Liver (tissue), 9 donors: ENCODE measurements around the gene STPG4. TPM values are rescaled to one million over a fixed set of nuclear protein-coding genes. Genes with fewer than 3 reads are reported as not detected.
A peak's percentile ranks its signal among the peaks of the same experiment; 100 is the strongest.

Experiments
- DNase-seq: peaks from one replicate; pipeline ENCODE4 v3.0.0-alpha.2; 2017; ENCODE audit warnings: low spot score
- H3K27ac ChIP-seq, 2 donors: one replicate each; pipeline ENCODE4 v1.7.0; 2013; ENCODE audit warnings: inconsistent platforms in 2 of 2, low read length in 2 of 2, control low read depth in 1 of 2, low read depth in 1 of 2, mild to moderate bottlenecking in 1 of 2
- H3K27me3 ChIP-seq, 4 donors: one replicate each; pipeline versions ENCODE4 v1.6.1 to v1.7.0; 2013; ENCODE audit warnings: low read length in 3 of 4, inconsistent platforms in 1 of 4, mild to moderate bottlenecking in 1 of 4, moderate library complexity in 1 of 4; ENCODE audit not compliant: control insufficient read depth in 4 of 4, insufficient read depth in 4 of 4
- H3K36me3 ChIP-seq, 4 donors: one replicate each; pipeline versions ENCODE4 v1.6.1 to v1.7.0; 2013; ENCODE audit warnings: low read length in 3 of 4, mild to moderate bottlenecking in 3 of 4, low read depth in 1 of 4, moderate library complexity in 1 of 4; ENCODE audit not compliant: control insufficient read depth in 4 of 4, insufficient read depth in 3 of 4
- H3K4me1 ChIP-seq, 4 donors: one replicate each; pipeline versions ENCODE4 v1.6.1 to v1.7.0; 2013; ENCODE audit warnings: low read length in 3 of 4, mild to moderate bottlenecking in 3 of 4, moderate library complexity in 1 of 4; ENCODE audit not compliant: control insufficient read depth in 4 of 4, insufficient read depth in 4 of 4
- H3K4me3 ChIP-seq, 3 donors: one replicate each; pipeline versions ENCODE4 v1.6.1 to v1.7.0; 2013; ENCODE audit warnings: low read length in 3 of 3, control low read depth in 1 of 3, low read depth in 1 of 3, mild to moderate bottlenecking in 1 of 3
- H3K9ac ChIP-seq, 2 donors: one replicate each; pipeline ENCODE4 v1.7.0; 2013; ENCODE audit warnings: low read length in 2 of 2, mild to moderate bottlenecking in 2 of 2, moderate library complexity in 2 of 2, control low read depth in 1 of 2, low read depth in 1 of 2
- H3K9me3 ChIP-seq, 4 donors: one replicate each; pipeline versions ENCODE4 v1.6.1 to v1.7.0; 2013; ENCODE audit warnings: low read length in 3 of 4; ENCODE audit not compliant: control insufficient read depth in 4 of 4
- EGR1 ChIP-seq, 2 donors: IDR thresholded peaks; 2 replicates each; pipeline ENCODE4 v1.6.1; 2016 to 2018; ENCODE audit warnings: antibody characterized with exemption in 2 of 2, low read depth in 2 of 2
- FOXA1 ChIP-seq: IDR thresholded peaks from 2 replicates; pipeline ENCODE4 v1.6.1; 2016; ENCODE audit warnings: antibody characterized with exemption
- FOXA2 ChIP-seq: IDR thresholded peaks from 2 replicates; pipeline ENCODE4 v1.6.1; 2016; ENCODE audit warnings: antibody characterized with exemption
- HNF4A ChIP-seq, 2 donors: conservative IDR thresholded peaks; 2 replicates each; pipeline ENCODE4 v1.6.1; 2016; ENCODE audit warnings: antibody characterized with exemption in 2 of 2, mild to moderate bottlenecking in 2 of 2
- HNF4G ChIP-seq: IDR thresholded peaks from 2 replicates; pipeline ENCODE4 v1.6.1; 2016; ENCODE audit warnings: antibody characterized with exemption
- JUND ChIP-seq, 2 donors: IDR thresholded peaks; 2 replicates each; pipeline ENCODE4 v1.6.1; 2016; ENCODE audit warnings: antibody characterized with exemption in 2 of 2
- NR2F2 ChIP-seq: IDR thresholded peaks from 2 replicates; pipeline ENCODE4 v1.6.1; 2016; ENCODE audit warnings: antibody characterized with exemption
- RXRA ChIP-seq, 2 donors: IDR thresholded peaks; 2 replicates each; pipeline ENCODE4 v1.6.1; 2017 to 2018; ENCODE audit warnings: antibody characterized with exemption in 2 of 2, mild to moderate bottlenecking in 1 of 2
- SP1 ChIP-seq: IDR thresholded peaks from 2 replicates; pipeline ENCODE4 v1.6.1; 2018; ENCODE audit warnings: antibody characterized with exemption, mild to moderate bottlenecking
- TAF1 ChIP-seq: conservative IDR thresholded peaks from 2 replicates; pipeline ENCODE4 v1.6.1; 2016; ENCODE audit warnings: antibody characterized with exemption, mild to moderate bottlenecking
- YY1 ChIP-seq: IDR thresholded peaks from 2 replicates; pipeline ENCODE4 v1.6.1; 2016; ENCODE audit warnings: antibody characterized with exemption, mild to moderate bottlenecking
- WGBS: extraction: QIAGEN DNeasy Blood & Tissue Kit; methylation state at CpG from one replicate; pipeline ENCODE4 v1.1.7; 2013; 5-methylcytosine and 5-hydroxymethylcytosine counted together
- polyA plus RNA-seq, 2 donors: library from polyadenylated mRNA; stranded (reverse) in 1 of 2; unstranded in 1 of 2; fragments of 200-250 nt in 1 of 2; fragments of >200 nt in 1 of 2; fragmentation: Nextera tagmentation in 1 of 2; extraction: Ambion mirVana in 1 of 2; gene quantifications; one replicate each; pipeline versions ENCODE4 v1.2.1 to v1.2.3, GENCODE V29; 2013 to 2015
- total RNA-seq, 2 donors: library from RNA; depleted of rRNA; stranded (reverse); fragments of >200 nt; gene quantifications; one replicate each; pipeline ENCODE4 v1.2.3, GENCODE V29; 2014
- TF ChIP-seq, protein P1 (sequence below): fragments of 150-350 bp; IDR thresholded peaks from 2 replicates; pipeline ENCODE4 v1.5.1; 2017; ENCODE audit warnings: improper control_type of control experiment, low read depth, low read length; ENCODE audit not compliant: missing input control
- TF ChIP-seq, protein P2 (sequence below): IDR thresholded peaks from 2 replicates; pipeline ENCODE4 v1.6.1; 2016; ENCODE audit warnings: antibody characterized with exemption
- TF ChIP-seq, protein P3 (sequence below): IDR thresholded peaks from 2 replicates; pipeline ENCODE4 v1.6.1; 2016; ENCODE audit warnings: antibody characterized with exemption, mild to moderate bottlenecking
- TF ChIP-seq, protein P4 (sequence below): IDR thresholded peaks from 2 replicates; pipeline ENCODE4 v1.6.1; 2016; ENCODE audit warnings: antibody characterized with exemption
- donor health status: healthy.
- donor health status: healthy.
- donor health status: healthy.
- donor health status: healthy.
- donor health status: healthy.

Gene STPG4
- total and polyA plus RNA-seq, 4 donors, result 0.25 TPM; not detected in 3

DNA sequence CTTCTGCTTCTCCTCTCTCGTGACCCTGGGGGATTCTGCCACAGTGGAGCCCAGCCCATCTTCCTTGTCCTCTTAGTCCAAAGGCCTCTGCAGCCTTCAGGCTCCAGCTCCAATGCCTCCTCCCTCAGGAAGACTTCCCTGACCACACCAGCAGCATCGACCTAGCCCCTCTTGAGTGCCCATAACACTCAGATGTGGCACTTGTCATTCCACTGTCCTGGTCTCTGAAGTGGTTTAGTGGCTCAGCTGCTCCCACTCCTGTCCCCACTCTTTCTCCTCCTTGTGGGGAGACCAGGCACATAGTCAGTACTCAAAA, 97.5 kb downstream of the STPG4 start (continued):
- TF ChIP-seq, protein P1, sequence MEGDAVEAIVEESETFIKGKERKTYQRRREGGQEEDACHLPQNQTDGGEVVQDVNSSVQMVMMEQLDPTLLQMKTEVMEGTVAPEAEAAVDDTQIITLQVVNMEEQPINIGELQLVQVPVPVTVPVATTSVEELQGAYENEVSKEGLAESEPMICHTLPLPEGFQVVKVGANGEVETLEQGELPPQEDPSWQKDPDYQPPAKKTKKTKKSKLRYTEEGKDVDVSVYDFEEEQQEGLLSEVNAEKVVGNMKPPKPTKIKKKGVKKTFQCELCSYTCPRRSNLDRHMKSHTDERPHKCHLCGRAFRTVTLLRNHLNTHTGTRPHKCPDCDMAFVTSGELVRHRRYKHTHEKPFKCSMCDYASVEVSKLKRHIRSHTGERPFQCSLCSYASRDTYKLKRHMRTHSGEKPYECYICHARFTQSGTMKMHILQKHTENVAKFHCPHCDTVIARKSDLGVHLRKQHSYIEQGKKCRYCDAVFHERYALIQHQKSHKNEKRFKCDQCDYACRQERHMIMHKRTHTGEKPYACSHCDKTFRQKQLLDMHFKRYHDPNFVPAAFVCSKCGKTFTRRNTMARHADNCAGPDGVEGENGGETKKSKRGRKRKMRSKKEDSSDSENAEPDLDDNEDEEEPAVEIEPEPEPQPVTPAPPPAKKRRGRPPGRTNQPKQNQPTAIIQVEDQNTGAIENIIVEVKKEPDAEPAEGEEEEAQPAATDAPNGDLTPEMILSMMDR, result no peak

DNA sequence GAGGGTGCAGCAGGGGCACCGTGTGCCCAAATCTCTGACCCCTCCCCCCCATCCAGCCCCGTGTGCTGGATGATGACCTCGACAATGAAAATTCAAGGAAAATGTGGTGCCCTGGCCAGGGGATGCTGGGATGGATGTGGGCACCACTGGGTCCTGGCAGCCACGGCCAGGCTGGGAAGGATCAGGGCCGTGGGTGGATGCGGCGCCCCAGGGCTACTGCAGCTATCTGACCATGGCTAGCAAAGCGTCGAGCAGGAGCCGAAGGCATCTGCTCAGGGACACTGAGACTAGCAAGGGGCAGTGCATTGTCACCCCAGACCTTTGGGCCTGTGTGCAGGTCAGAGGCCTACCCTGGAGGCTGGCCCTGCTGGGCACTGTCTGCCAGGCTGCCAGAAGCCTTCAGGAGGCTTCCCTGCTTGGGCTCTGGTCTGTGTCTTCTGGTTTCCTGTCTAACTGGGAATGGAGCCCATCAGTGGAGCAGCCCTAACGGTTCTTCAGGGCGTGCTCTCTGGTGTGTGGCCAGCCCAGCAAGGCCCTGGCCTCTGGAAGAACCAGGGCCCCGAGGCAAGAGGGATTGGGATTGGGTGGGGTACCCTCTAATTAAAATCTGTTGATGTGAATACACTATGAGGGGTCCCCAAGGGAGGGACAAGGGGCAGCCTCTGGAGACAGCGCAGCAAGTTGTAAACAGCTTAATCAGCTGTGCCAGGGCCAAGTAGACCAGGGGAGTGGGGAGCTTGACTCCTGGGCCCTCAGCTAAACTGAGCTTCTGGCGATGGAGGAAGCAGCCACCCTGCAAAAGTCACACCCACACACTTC, 98.0 kb downstream of the STPG4 start:
- H3K27ac ChIP-seq, result peak overlapping the region; percentile 38 to 70
- H3K9ac ChIP-seq, result no peak overlapping the region
- H3K27me3 ChIP-seq, result no peaks in the 10 kb centered on the region
- peaks cover 0 to 10% (median 2%) of the 10 kb centered on the region in 4 donors for H3K4me1 ChIP-seq
- TF ChIP-seq JUND (IDR thresholded peaks at IDR 0.05), result no peak
- peak; percentile 48 for TF ChIP-seq NR2F2
- no peak for TF ChIP-seq EGR1 (IDR thresholded peaks at IDR 0.05; ENCODE audit: low read depth in 2 of 2)
- 73% methylated on average over 15 of the region's 15 CpGs for WGBS
- H3K36me3 ChIP-seq, result peaks cover 0 to 7% (median 1%) of the 10 kb centered on the region in 4 donors
- H3K4me3 ChIP-seq, result no peak overlapping the region
- H3K9me3 ChIP-seq, result no peaks in the 10 kb centered on the region
- DNase-seq, result no peak

DNA sequence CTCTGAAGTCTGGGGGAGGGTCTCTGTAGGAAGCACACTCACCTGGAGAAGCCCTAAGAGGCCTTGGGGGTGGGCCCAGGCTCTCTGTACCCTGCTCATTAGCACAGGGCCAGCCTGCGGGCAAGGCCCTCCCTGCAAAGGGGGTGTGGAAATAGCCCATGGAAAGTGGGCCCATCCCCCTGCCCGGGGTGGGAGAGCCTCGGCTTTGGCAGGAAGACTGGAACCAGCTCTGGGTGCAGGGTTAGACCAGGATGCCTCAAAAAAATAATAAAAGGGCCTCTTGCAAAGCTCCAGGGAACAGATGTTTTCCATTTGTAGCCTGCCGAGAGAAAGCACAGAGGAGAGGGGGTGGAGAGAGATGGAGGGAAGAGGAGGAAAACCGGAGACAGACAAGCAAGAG, 98.7 kb downstream of the STPG4 start:
- H3K27me3 ChIP-seq, result no peaks in the 10 kb centered on the region
- H3K4me3 ChIP-seq, result no peak overlapping the region
- no peak for DNase-seq
- no peak for TF ChIP-seq YY1
- TF ChIP-seq SP1, result peak; percentile 11
- TF ChIP-seq NR2F2, result peak; percentile 13
- WGBS, result 88% methylated on average over 5 of the region's 5 CpGs
- peak overlapping the region; percentile 38 to 70 for H3K27ac ChIP-seq
- no peak overlapping the region for H3K9ac ChIP-seq
- H3K9me3 ChIP-seq, result no peaks in the 10 kb centered on the region
- peaks cover 0 to 10% (median 2%) of the 10 kb centered on the region in 4 donors for H3K4me1 ChIP-seq
- peaks cover 0 to 8% (median 4%) of the 10 kb centered on the region in 4 donors for H3K36me3 ChIP-seq

DNA sequence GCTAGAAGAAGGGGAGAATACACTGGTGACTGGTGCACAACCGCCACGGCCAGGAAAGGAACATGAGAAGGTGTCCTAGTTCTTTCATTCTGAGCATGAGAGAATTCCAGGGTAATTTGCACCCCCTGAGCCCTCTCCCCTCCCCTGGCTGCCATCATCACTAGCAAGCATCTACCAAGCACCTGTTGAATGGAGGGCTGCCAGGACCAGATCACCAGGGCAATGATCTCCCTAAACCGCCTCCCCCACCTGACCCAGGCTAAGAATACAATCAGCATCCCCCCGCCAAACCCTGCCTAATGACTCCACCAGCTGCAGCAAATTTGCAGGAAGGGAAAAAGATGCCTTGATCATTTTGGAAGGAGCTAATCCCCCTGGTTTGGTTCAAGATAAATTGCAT, 100.2 kb downstream of the STPG4 start:
- no peak for DNase-seq
- peaks cover 5 to 18% (median 9%) of the 10 kb centered on the region in 4 donors for H3K4me1 ChIP-seq
- no peaks in the 10 kb centered on the region for H3K27me3 ChIP-seq
- H3K9ac ChIP-seq, result no peak overlapping the region
- H3K27ac ChIP-seq, result no peak overlapping the region
- WGBS, result 98% methylated on average over 4 of the region's 4 CpGs
- no peaks in the 10 kb centered on the region for H3K9me3 ChIP-seq
- no peak overlapping the region for H3K4me3 ChIP-seq
- peaks cover 0 to 5% (median 2%) of the 10 kb centered on the region in 4 donors for H3K36me3 ChIP-seq
- TF ChIP-seq YY1, result no peak
- TF ChIP-seq, protein P2, sequence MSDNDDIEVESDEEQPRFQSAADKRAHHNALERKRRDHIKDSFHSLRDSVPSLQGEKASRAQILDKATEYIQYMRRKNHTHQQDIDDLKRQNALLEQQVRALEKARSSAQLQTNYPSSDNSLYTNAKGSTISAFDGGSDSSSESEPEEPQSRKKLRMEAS, result no peak
- TF ChIP-seq, protein P3, sequence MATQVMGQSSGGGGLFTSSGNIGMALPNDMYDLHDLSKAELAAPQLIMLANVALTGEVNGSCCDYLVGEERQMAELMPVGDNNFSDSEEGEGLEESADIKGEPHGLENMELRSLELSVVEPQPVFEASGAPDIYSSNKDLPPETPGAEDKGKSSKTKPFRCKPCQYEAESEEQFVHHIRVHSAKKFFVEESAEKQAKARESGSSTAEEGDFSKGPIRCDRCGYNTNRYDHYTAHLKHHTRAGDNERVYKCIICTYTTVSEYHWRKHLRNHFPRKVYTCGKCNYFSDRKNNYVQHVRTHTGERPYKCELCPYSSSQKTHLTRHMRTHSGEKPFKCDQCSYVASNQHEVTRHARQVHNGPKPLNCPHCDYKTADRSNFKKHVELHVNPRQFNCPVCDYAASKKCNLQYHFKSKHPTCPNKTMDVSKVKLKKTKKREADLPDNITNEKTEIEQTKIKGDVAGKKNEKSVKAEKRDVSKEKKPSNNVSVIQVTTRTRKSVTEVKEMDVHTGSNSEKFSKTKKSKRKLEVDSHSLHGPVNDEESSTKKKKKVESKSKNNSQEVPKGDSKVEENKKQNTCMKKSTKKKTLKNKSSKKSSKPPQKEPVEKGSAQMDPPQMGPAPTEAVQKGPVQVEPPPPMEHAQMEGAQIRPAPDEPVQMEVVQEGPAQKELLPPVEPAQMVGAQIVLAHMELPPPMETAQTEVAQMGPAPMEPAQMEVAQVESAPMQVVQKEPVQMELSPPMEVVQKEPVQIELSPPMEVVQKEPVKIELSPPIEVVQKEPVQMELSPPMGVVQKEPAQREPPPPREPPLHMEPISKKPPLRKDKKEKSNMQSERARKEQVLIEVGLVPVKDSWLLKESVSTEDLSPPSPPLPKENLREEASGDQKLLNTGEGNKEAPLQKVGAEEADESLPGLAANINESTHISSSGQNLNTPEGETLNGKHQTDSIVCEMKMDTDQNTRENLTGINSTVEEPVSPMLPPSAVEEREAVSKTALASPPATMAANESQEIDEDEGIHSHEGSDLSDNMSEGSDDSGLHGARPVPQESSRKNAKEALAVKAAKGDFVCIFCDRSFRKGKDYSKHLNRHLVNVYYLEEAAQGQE, result no peak
- no peak for TF ChIP-seq JUND (IDR thresholded peaks at IDR 0.05)
- no peak for TF ChIP-seq NR2F2
- TF ChIP-seq, protein P1, result no peak
- TF ChIP-seq EGR1 (IDR thresholded peaks at IDR 0.05; ENCODE audit: low read depth in 2 of 2), result no peak
- TF ChIP-seq RXRA (IDR thresholded peaks at IDR 0.05), result no peak
- TF ChIP-seq SP1, result no peak
- no peak for TF ChIP-seq HNF4A (conservative IDR thresholded peaks at IDR 0.05)
- TF ChIP-seq, protein P4, sequence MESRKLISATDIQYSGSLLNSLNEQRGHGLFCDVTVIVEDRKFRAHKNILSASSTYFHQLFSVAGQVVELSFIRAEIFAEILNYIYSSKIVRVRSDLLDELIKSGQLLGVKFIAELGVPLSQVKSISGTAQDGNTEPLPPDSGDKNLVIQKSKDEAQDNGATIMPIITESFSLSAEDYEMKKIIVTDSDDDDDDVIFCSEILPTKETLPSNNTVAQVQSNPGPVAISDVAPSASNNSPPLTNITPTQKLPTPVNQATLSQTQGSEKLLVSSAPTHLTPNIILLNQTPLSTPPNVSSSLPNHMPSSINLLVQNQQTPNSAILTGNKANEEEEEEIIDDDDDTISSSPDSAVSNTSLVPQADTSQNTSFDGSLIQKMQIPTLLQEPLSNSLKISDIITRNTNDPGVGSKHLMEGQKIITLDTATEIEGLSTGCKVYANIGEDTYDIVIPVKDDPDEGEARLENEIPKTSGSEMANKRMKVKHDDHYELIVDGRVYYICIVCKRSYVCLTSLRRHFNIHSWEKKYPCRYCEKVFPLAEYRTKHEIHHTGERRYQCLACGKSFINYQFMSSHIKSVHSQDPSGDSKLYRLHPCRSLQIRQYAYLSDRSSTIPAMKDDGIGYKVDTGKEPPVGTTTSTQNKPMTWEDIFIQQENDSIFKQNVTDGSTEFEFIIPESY, result no peak
- TF ChIP-seq FOXA1, result no peak
- TF ChIP-seq FOXA2, result no peak
- no peak for TF ChIP-seq TAF1
- no peak for TF ChIP-seq HNF4G
